ENCODE measurements around the gene PPL.

GRCh38 chr16:4944333-4945281 is 7.7 kb upstream of the PPL start:
- TF ChIP-seq CTCF (IDR thresholded peaks at IDR 0.05) (no peak), POLR2A (IDR thresholded peaks at IDR 0.05) (no peak)

All from Peyer's patch (tissue), 4 donors.